AG09319 (cell line): ENCODE data around the gene TPM3.

ENCODE experiments used
- DNase-seq: peaks from one replicate; pipeline ENCODE4 v3.0.0-alpha.2; 2010; ENCODE audit warnings: low read depth; ENCODE audit errors: extremely low read depth
- CTCF ChIP-seq: IDR thresholded peaks from 2 replicates; pipeline ENCODE4 v1.5.1; 2011; ENCODE audit warnings: low read depth, mild to moderate bottlenecking, inconsistent platforms, low read length, moderate library complexity

The TPM3 gene

GRCh38 chr1:154183046-154183915 lies 8.6 kb downstream of the TPM3 start:
- peak; percentile 78 for DNase-seq
- TF ChIP-seq CTCF = no peak

DNA sequence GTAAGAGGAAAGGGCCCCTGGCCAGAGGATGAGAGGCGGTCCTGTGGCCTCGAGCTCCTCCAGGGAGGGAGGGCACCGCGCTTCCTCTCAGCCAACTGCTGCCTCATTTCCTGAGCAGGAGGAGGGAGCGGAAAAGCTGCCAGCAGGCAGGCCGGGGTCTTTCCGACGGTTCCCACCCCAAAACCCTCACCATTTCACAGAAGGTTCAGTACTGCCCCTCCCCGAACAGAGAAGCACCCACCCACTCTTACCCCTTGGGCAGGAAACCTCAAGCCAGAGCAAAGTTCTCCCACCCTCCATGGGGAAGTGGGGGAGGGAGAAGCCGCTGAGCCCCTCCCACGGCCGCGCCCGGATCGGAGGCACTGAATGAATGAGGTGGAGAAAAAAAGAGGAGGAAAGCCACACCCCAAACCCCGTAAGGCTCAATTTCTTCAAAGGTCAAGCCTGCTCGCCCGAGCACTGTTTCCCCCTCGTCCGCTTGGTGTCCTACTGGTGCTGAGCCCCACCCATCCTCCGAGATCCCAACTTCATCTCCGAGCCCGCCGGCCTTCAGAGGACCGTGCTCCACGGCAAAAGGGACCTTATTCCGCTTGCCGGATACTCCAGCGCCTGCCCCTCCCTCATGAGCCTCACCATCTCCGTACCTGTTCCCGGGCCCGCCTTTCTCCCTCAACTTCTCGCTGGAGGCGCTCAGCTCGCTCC lies 9.4 kb downstream of the TPM3 start:
- TF ChIP-seq CTCF = no peak; the same call in 1 of the 2 replicates
- DNase-seq = no peak

GRCh38 chr1:154181944-154182343 lies 10.0 kb downstream of the TPM3 start:
- no peak for DNase-seq
- no peak for TF ChIP-seq CTCF

- no peak for TF ChIP-seq CTCF
- DNase-seq = no peak
Measured at GRCh38 chr1:154179946-154180687, 11.8 kb downstream of the TPM3 start.

DNA sequence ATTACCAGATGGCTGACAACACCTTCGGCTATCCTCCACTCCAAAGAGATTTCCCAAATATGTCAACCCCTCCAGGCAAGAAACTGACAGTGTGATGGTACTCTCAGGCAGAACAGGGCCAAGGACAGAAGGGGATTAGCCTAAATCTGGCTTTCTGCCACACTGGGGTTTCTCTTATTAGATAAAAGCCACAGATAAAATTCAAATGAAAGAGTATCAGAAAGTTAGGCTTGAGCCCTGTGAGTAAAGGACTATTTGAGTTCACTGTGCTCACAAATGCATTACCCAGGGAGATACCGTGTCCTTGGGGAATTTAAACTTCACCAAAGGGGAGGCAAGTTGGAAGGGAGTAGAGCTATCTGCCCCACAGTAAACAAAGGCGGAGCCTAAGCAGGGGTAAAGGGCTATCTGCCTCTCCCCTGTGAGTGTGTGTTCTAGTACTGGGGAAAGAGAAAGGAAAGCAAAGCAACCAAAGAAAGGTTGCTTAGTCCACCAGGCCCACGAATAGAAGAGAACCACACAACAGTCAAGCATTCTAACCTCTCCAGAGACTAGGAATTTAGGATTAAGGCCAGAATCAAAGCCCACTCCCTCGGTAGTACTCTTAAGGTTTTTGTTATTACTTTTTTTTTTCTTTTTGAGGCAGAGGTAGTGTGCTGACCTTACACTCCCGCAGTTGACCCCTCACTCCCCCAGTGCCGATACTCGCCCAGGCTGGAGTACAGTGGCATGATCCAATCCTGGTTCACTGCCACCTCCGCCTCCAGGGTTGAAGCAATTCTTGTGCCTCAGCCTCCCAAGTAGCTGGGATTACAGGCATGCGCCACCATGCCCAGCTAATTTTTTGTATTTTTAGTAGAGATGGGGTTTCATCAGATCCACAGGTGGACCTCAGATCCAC lies 12.7 kb downstream of the TPM3 start:
- no peak for TF ChIP-seq CTCF
- no peak for DNase-seq

DNA sequence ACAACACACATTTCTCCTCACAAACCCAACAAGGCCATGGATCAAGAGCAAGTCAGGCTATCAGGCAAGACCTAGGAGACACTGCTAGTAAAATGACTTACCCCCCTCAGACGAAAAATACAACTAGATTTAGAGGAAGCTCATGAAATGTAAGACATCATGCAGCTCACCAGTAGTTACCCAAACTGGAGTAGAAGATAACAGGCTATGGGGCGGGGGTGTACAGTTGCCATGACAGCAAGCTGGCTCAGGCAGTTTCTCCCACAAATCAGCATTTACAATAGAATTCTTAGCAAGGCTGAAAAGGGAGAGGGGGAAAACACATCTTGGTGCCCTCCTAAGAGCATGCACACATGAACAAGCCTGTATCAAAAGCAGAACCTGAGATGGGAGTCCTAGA lies 13.9 kb downstream of the TPM3 start:
- DNase-seq = no peak
- no peak for TF ChIP-seq CTCF
